Ectodermal cell (in vitro differentiated cells): Measurements from ENCODE around the gene TRIM14.
"Not testable (repeated sequence)": the region's sequence is repeated elsewhere in the genome, so short reads cannot be mapped to it uniquely, and the experiment has no call there.

Experiments used
- H3K27ac ChIP-seq: 2 replicates; pipeline ENCODE4 v1.7.0; 2013; ENCODE audit warnings: mild to moderate bottlenecking, low read depth, low read length; ENCODE audit not compliant: insufficient read depth, poor library complexity, severe bottlenecking
- H3K27me3 ChIP-seq: 2 replicates; pipeline ENCODE4 v1.7.0; 2013; ENCODE audit warnings: mild to moderate bottlenecking, low read length; ENCODE audit not compliant: insufficient read depth, control insufficient read depth, poor library complexity, severe bottlenecking
- H3K36me3 ChIP-seq: one replicate; pipeline ENCODE4 v1.7.0; 2013; ENCODE audit warnings: low read length; ENCODE audit not compliant: control insufficient read depth, insufficient read depth
- H3K4me1 ChIP-seq: one replicate; pipeline ENCODE4 v1.7.0; 2013; ENCODE audit warnings: low read length; ENCODE audit not compliant: control insufficient read depth, insufficient read depth
- H3K4me3 ChIP-seq: 2 replicates; pipeline ENCODE4 v1.7.0; 2013; ENCODE audit warnings: low read depth, low read length, control low read depth; ENCODE audit not compliant: insufficient read depth
- H3K9me3 ChIP-seq: 2 replicates; pipeline ENCODE4 v1.7.0; 2013; ENCODE audit warnings: mild to moderate bottlenecking, low read length, moderate library complexity; ENCODE audit not compliant: control insufficient read depth
- whole genome bisulfite sequencing, 2 experiments: methylation state at CpG; one replicate each; pipeline ENCODE4 v1.1.7; 2013; ENCODE audit warnings: missing lambda C conversion rate in 2 of 2; 5-methylcytosine and 5-hydroxymethylcytosine counted together

Gene TRIM14

DNA sequence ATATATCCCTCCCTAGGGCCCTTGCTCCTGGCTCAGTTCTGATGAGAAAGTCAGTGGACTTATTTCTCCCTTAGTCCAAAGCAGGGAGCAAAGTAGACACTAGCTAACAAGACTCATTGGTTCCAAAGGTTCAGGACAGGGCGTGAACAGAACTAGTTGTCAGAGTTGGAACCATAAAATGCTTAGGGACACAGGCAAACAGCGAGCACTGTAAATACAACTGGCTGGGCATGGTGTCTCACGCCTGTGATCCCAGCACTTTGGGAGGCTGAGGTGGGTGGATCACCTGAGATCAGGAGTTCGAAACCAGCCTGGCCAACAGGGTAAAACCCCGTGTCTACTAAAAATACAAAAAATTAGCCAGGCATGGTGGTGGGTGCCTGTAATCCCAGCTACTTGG is 99.2 kb downstream of the TRIM14 start:
- H3K9me3 ChIP-seq, H3K4me3 ChIP-seq, H3K4me1 ChIP-seq, H3K36me3 ChIP-seq, H3K27ac ChIP-seq, H3K27me3 ChIP-seq: not testable (repeated sequence)
- 70 to 72% methylated on average over 5 of the region's 5 CpGs for WGBS, 2 experiments
